Heart left ventricle (tissue), 16 donors: ENCODE results near the gene ATL1. TPM values are rescaled to one million over a fixed set of nuclear protein-coding genes. Genes with fewer than 3 reads are reported as not detected.
"Not testable (repeated sequence)": the region's sequence is repeated elsewhere in the genome, so short reads cannot be mapped to it uniquely, and the experiment has no call there.

Source experiments
- ATAC-seq, 4 donors: fragments of 200-7000 bp; cut with Tn5 transposase; one replicate each; pipeline ENCODE4 v1.9.1; 2020 to 2022; ENCODE audit warnings: moderate library complexity in 4 of 4, mild to moderate bottlenecking in 3 of 4, moderate number of reproducible peaks in 1 of 4
- DNase-seq, 5 donors: peaks; one replicate each; pipeline ENCODE4 v3.0.0-alpha.2; 2020
- H3K27ac ChIP-seq, 12 donors: fragments of 200-600 bp; sonication (generic) in 4 of 12; one replicate each; pipeline versions ENCODE4 v1.5.0 to v1.8.0; 2016 to 2022; ENCODE audit warnings: mild to moderate bottlenecking in 2 of 12
- H3K27me3 ChIP-seq, 9 donors: fragments of 200-600 bp; sonication (generic) in 2 of 9; one replicate each; pipeline versions ENCODE4 v1.5.1 to v1.8.0; 2016 to 2022; ENCODE audit warnings: mild to moderate bottlenecking in 3 of 9
- H3K36me3 ChIP-seq, 9 donors: fragments of 200-600 bp; sonication (generic) in 2 of 9; one replicate each; pipeline versions ENCODE4 v1.5.0 to v1.8.0; 2018 to 2022; ENCODE audit warnings: mild to moderate bottlenecking in 2 of 9
- H3K4me1 ChIP-seq, 12 donors: fragments of 200-600 bp; sonication (generic) in 4 of 12; one replicate each; pipeline versions ENCODE4 v1.5.0 to v1.8.0; 2016 to 2022; ENCODE audit warnings: mild to moderate bottlenecking in 3 of 12
- H3K4me3 ChIP-seq, 12 donors: fragments of 200-600 bp; sonication (generic) in 4 of 12; one replicate each; pipeline versions ENCODE4 v1.5.0 to v1.8.0; 2017 to 2022; ENCODE audit warnings: mild to moderate bottlenecking in 9 of 12, moderate library complexity in 4 of 12
- H3K9me3 ChIP-seq, 12 donors: fragments of 200-600 bp; sonication (generic) in 4 of 12; one replicate each; pipeline versions ENCODE4 v1.5.0 to v1.8.0; 2016 to 2022; ENCODE audit warnings: mild to moderate bottlenecking in 1 of 12
- POLR2A ChIP-seq, 2 donors: fragments of 450-650 bp; IDR thresholded peaks; one replicate each; pipeline ENCODE4 v1.6.1; 2017; ENCODE audit warnings: antibody characterized with exemption in 2 of 2, mild to moderate bottlenecking in 2 of 2, moderate library complexity in 2 of 2
- WGBS, 4 donors: extraction: QIAGEN DNeasy Blood & Tissue Kit in 2 of 4; methylation state at CpG; one replicate each; pipeline versions ENCODE4 v1.1.5 to v1.1.7; 2013 to 2018; 5-methylcytosine and 5-hydroxymethylcytosine counted together
- intact Hi-C, 10 donors: fragments of 100-400 bp; cut with DNase I; formaldehyde crosslinking; loops; one replicate each; pipeline versions ENCODE4 v1.11.1 to v1.14.2; 2022
- polyA plus RNA-seq, 2 donors: library from polyadenylated mRNA; stranded (reverse); fragments of 200-250 nt; gene quantifications; one replicate each; pipeline ENCODE4 v1.2.3, GENCODE V29; 2013
- total RNA-seq, 9 donors: library from RNA; depleted of rRNA in 2 of 9; stranded (reverse); fragments of >200 nt in 2 of 9; fragmentation: NEBNext Ultra II Directional in 3 of 9; extraction: Animal tissue kit (Norgen Biotek cat#: 25700) in 3 of 9; gene quantifications; one replicate each; pipeline versions ENCODE4 v1.1.0 to v1.2.4, GENCODE V29; 2016 to 2023
- TF ChIP-seq, protein P1 (sequence below), 12 donors: fragments of 200-600 bp; sonication (generic) in 4 of 12; IDR thresholded peaks; one replicate each; pipeline versions ENCODE4 v1.5.0 to v1.8.0; 2018 to 2022; ENCODE audit warnings: antibody characterized with exemption in 12 of 12, mild to moderate bottlenecking in 5 of 12
- donor health status: ischemic (EF 13 %, LVEDD 7.1; RV severe dilation, severe dysfunction).
- donor health status: healthy with polysubstance abuse.
- donor health status: DM: no; HTN: yes; CAD: no.
- donor health status: DM: no; HTN: no; CAD: no.
- donor health status: ischemic (EF 25% LVEDD 6.9; RV normal size, moderate dysfunction).
- donor health status: ischemic (EF 25% LVEDD 5.7; RV mildly dilated, moderate dysfunction).
- donor health status: healthy.
- donor health status: DM: yes; HTN: yes; CAD: no.
- donor health status: ischemic (EF 35%, LVEDD 5.7; RV mildly dilated, moderate dysfunction).
- donor health status: nonischemic (EF 11% LVEDD 7.7; RV severe dilation, severe dysfunction).
- donor health status: DM: yes; HTN: yes; CAD: no.
- donor health status: PGD.
- donor health status: ischemic (EF 29% LVEDD 5.4; RV normal size, mild dysfunction).
- donor health status: nonischemic (EF 23%, LVEDD 6.1; RV moderate dilation, normal function).

Gene ATL1
- total and polyA plus RNA-seq, 11 donors: 0.28 to 3.1 (median 0.94) TPM

DNA sequence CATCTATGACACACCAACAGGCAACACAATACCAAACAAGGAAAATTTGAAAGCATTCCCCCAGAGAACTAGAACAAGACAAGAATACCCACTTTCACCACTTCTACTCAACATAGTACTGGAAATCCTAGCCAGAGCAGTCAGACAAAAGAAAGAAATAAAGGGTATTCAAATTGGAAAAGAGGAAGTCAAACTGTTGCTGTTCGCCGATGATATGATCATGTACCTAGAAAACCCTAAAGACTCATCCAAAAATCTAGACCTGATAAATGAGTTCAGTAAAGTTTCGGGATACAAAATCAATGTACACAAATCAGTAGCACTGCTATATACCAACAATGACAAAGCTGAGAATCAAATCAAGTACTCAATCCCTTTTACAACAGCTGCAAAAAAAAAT is 8.1 kb upstream of the ATL1 start:
- Histone ChIP-seq H3K36me3 (no peaks in the 10 kb centered on the region), H3K27ac (no peak overlapping the region), H3K4me3 (no peak overlapping the region), H3K9me3 (no peaks in the 10 kb centered on the region), H3K27me3 (peaks cover 0 to 2% (median 0%) of the 10 kb centered on the region in 9 donors), H3K4me1 (no peaks in the 10 kb centered on the region)
- DNase-seq (no peak), ATAC-seq (no peak)
- intact Hi-C loops: no loop called here
- TF ChIP-seq POLR2A (IDR thresholded peaks at IDR 0.05): no peak
- TF ChIP-seq, protein P1, sequence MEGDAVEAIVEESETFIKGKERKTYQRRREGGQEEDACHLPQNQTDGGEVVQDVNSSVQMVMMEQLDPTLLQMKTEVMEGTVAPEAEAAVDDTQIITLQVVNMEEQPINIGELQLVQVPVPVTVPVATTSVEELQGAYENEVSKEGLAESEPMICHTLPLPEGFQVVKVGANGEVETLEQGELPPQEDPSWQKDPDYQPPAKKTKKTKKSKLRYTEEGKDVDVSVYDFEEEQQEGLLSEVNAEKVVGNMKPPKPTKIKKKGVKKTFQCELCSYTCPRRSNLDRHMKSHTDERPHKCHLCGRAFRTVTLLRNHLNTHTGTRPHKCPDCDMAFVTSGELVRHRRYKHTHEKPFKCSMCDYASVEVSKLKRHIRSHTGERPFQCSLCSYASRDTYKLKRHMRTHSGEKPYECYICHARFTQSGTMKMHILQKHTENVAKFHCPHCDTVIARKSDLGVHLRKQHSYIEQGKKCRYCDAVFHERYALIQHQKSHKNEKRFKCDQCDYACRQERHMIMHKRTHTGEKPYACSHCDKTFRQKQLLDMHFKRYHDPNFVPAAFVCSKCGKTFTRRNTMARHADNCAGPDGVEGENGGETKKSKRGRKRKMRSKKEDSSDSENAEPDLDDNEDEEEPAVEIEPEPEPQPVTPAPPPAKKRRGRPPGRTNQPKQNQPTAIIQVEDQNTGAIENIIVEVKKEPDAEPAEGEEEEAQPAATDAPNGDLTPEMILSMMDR (IDR thresholded peaks at IDR 0.05): no peak
- WGBS, 4 donors: 78 to 94% (median 80%) methylated on average over 3 of the region's 3 CpGs

DNA sequence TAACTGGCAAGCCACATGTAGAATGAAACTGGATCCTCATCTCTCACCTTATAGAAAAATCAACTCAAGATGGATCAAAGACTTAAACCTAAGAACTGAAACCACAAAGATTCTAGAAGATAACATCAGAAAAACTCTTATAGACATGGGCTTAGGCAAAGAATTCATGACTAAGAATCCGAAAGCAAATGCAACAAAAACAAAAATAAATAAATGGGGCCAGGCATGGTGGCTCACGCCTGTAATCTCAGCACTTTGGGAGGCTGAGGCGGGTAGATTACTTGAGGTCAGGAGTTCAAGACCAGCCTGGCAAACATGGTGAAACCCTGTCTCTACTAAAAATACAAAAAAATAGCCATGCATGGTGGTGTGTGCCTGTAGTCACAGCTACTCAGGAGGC is 7.1 kb upstream of the ATL1 start:
- ATAC-seq, intact Hi-C loops, DNase-seq, H3K9me3 ChIP-seq, H3K36me3 ChIP-seq, H3K27ac ChIP-seq, H3K4me1 ChIP-seq, H3K4me3 ChIP-seq, H3K27me3 ChIP-seq: not testable (repeated sequence)
- WGBS, 4 donors: 85 to 87% (median 86%) methylated on average over 3 of the region's 3 CpGs

DNA sequence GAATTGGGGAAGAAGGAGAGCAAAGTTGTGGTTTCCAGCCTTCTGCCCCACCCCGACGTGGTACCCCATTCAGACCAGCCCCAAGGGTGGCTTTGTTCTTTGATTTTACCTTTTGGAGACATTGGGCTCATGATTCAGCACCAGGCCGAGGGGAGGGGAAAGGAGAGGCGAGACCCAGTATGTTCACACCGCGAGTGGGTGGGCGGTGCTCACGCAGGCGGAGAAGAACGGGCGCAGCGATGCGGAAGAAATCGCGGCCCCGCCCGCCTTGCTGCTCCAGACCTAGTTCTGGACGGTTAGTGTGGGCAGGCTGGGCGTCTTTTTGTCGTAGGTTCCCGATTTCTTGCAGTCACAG is 963 bp downstream of the ATL1 start:
- 1 to 3% (median 2%) methylated on average over 21 of the region's 21 CpGs for WGBS, 4 donors
- H3K9me3 ChIP-seq: no peaks in the 10 kb centered on the region
- ATAC-seq (peak; percentile 70 to 92 (median 84)), DNase-seq (peak; percentile 75 to 89 (median 85))
- peak overlapping the region; percentile 56 to 92 (median 78) for H3K27ac ChIP-seq
- TF ChIP-seq POLR2A (IDR thresholded peaks at IDR 0.05): no peak
- TF ChIP-seq, protein P1 (IDR thresholded peaks at IDR 0.05): no peak
- H3K4me1 ChIP-seq: peaks cover 0 to 17% (median 7%) of the 10 kb centered on the region in 12 donors
- H3K27me3 ChIP-seq: peaks cover 0 to 6% (median 0%) of the 10 kb centered on the region in 9 donors
- peak overlapping the region; percentile 45 to 83 (median 70) for H3K4me3 ChIP-seq
- no peaks in the 10 kb centered on the region for H3K36me3 ChIP-seq
- intact Hi-C loops: no loop called here

DNA sequence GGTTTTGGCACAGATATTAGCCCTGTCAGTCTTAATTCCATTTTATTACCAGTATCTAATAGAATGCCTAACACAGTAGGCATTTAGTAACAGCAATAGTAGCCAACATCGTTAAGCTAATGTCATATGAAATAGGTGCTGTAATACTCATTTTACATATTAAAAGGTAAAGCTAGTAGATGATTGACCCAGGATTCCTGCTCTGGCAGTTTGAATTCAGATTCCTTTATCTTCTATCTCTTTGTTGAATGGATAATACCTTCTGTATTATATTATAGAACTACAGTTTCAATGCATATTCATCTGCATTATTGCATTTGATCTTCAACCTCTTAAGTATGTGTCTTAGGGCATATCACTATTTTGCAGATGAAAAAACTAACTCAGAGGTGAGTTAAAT is 2.9 kb downstream of the ATL1 start:
- DNase-seq (no peak), ATAC-seq (no peak)
- Histone ChIP-seq H3K4me3 (no peak overlapping the region), H3K9me3 (peaks cover 0 to 8% (median 0%) of the 10 kb centered on the region in 12 donors), H3K27me3 (peaks cover 0 to 5% (median 0%) of the 10 kb centered on the region in 9 donors), H3K36me3 (no peaks in the 10 kb centered on the region), H3K4me1 (peaks cover 0 to 17% (median 7%) of the 10 kb centered on the region in 12 donors), H3K27ac (no peak overlapping the region)
- 71 to 85% (median 76%) methylated on average over 1 of the region's 1 CpG for WGBS, 4 donors
- intact Hi-C loops: no loop called here
- TF ChIP-seq, protein P1 (IDR thresholded peaks at IDR 0.05): no peak
- TF ChIP-seq POLR2A (IDR thresholded peaks at IDR 0.05): no peak

DNA sequence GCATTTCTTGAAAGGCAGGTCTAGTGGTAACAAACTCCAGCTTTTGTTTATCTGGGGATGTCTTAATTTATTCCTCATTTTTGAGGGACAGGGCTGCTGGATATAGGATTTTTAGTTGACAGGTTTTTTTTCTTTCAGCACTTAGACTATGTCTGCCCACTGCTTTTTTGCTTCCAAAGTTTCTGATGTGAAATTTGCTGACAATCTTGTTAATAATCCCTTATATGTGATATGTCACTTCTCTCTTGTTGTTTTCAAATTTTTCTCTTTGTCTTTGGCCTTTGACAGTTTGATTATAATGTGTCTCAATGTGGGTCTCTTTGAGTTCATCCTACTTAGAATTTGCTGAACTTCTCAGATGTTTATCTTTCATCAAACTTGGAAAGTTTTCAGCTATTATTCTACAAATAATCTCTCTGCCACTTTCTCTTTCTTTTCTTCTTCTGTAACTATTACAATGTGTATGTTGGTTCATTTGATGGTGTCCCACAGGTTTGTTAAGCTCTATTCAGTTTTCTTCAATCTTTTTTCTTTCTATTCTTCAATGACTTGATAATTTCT is 9.8 kb downstream of the ATL1 start:
- intact Hi-C loops: no loop called here
- H3K9me3 ChIP-seq: peaks cover 0 to 63% (median 31%) of the 10 kb centered on the region in 12 donors
- H3K27ac ChIP-seq: no peak overlapping the region
- no peak for DNase-seq
- no peaks in the 10 kb centered on the region for H3K36me3 ChIP-seq
- ATAC-seq: no peak
- H3K4me3 ChIP-seq: no peak overlapping the region
- H3K27me3 ChIP-seq: no peaks in the 10 kb centered on the region
- H3K4me1 ChIP-seq: no peaks in the 10 kb centered on the region
- no peak for TF ChIP-seq POLR2A (IDR thresholded peaks at IDR 0.05)
- TF ChIP-seq, protein P1 (IDR thresholded peaks at IDR 0.05): no peak
